ENCODE results near the gene FBXO27. TPM values are rescaled to one million over a fixed set of nuclear protein-coding genes. Genes with fewer than 3 reads are reported as not detected.
A peak's percentile ranks its signal among the peaks of the same experiment; 100 is the strongest.

The FBXO27 gene
- polyA plus RNA-seq, 1 donor from 2014 or later = 0.38 TPM

DNA sequence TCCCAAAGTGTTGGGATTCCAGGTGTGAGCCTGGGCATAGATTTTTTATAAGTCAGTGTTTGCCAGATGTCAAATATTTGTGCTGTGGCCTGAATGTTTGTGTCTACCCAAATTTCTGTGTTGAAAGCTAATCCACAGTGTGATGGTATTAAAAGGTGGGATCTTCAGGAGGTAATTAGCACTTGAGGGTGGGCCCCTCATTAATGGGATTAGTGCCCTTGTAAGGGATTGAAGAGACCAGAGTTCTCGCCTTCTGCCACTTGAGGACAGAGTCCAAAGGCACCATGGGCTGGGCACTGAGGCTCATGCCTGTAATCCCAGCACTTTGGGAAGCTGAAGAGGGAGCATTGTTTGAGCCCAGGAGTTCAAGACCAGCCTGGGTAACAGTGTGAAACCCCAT is 47.1 kb downstream of the FBXO27 start:
- Mint-ChIP-seq H3K9me3 (peaks cover 0 to 7% (median 3%) of the 10 kb centered on the region in 3 donors), H3K4me1 (peaks cover 0 to 1% (median 0%) of the 10 kb centered on the region in 3 donors), H3K27ac (no peak overlapping the region), H3K4me3 (no peak overlapping the region), H3K36me3 (peaks cover 4% of the 10 kb centered on the region), H3K27me3 (peaks cover 8% of the 10 kb centered on the region)

DNA sequence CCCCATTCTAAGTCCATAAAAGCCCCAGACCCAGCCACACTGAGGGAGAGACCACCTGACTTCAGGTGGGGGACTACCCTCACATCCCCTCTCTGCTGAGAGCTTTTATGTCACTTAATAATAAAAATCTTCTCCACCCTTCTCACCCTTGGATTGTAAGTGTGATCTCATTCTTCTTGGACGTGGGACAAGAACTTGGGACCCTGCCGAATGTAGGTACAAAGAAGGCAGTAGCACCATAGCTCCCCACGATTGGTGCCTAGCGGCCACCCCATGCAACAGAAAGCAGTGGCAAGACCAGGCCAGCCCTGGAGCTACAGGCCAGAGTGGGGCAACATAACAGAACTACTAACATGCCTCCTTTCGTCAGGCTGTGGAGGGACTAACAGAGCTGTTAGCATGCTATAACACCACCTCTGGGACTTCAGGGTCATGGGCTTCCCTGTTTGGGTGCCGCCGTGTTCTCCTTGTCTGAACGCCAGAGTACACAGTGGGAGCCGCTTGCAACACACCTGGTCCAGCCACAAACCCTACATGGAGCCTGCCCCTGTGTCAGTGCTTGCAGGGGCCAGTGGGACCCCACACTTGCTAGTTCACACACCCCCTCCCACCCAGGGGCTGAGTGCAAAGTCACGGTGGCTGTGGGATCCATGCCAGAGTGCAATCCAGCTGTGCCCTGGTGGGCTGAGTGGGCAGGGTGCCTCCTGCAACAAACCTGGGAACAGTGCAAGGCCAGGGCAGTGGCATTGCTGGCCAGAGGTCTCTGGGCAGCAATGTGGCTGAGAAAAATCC is 51.6 kb downstream of the FBXO27 start:
- peaks cover 5% of the 10 kb centered on the region for H3K36me3 Mint-ChIP-seq
- peaks cover 19% of the 10 kb centered on the region for H3K27me3 Mint-ChIP-seq
- H3K9me3 Mint-ChIP-seq = peaks cover 0 to 7% (median 3%) of the 10 kb centered on the region in 3 donors
- H3K27ac Mint-ChIP-seq = no peak overlapping the region
- peaks cover 0 to 8% (median 1%) of the 10 kb centered on the region in 3 donors for H3K4me1 Mint-ChIP-seq
- H3K4me3 Mint-ChIP-seq = peak overlapping the region in 2 of 4 donors; percentile 55 to 82

DNA sequence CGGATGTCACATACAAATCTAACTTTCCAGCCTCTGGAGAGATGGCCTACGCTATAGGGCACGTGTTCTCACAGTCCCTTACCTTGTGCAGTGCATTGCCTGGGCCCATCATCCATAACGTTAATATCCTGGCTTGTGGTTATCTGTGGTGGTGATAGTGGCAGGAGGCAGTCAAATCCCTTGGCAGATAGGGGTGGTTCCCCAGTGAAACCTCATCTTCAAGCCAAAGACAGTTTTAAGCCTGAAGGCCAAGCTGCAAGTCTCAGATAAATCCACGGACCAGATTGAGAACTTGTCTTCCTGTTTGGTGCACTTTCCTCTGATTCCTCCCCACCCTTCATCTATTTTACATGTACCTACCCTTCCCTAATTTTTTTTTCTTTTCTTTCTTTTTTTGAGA is 52.5 kb downstream of the FBXO27 start:
- Mint-ChIP-seq H3K27ac (no peak overlapping the region), H3K27me3 (peaks cover 23% of the 10 kb centered on the region), H3K36me3 (peaks cover 7% of the 10 kb centered on the region), H3K4me1 (peaks cover 3 to 11% (median 4%) of the 10 kb centered on the region in 3 donors), H3K4me3 (no peak overlapping the region), H3K9me3 (peaks cover 0 to 7% (median 3%) of the 10 kb centered on the region in 3 donors)

DNA sequence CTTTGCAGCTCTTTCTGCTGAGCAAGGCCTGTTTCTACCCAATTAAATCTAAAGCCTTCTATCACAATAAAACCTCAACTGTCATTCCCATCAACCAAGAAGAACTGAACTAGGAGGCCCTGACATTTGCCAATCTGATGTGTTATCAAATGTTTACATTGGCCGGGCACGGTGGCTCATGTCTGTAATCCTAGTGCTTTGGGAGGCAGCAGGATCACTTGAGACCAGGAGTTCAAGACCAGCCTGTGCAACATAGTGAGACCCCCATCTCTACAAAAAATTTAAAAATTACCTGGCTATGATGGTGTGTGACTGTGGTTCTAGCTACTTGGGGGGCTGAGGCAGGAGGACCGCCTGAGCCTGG is 54.0 kb downstream of the FBXO27 start:
- Mint-ChIP-seq H3K27ac (no peak overlapping the region), H3K9me3 (peaks cover 0 to 6% (median 3%) of the 10 kb centered on the region in 3 donors), H3K36me3 (peaks cover 7% of the 10 kb centered on the region), H3K4me3 (no peak overlapping the region), H3K27me3 (peaks cover 27% of the 10 kb centered on the region), H3K4me1 (peaks cover 7 to 12% (median 8%) of the 10 kb centered on the region in 3 donors)

- H3K27me3 Mint-ChIP-seq = peaks cover 27% of the 10 kb centered on the region
- no peak overlapping the region for H3K27ac Mint-ChIP-seq
- peaks cover 7 to 12% (median 8%) of the 10 kb centered on the region in 3 donors for H3K4me1 Mint-ChIP-seq
- no peak overlapping the region for H3K4me3 Mint-ChIP-seq
- peaks cover 0 to 6% (median 3%) of the 10 kb centered on the region in 3 donors for H3K9me3 Mint-ChIP-seq
- H3K36me3 Mint-ChIP-seq = peaks cover 7% of the 10 kb centered on the region
Measured at GRCh38 chr19:38977445-38978325, 54.7 kb downstream of the FBXO27 start.

- Mint-ChIP-seq H3K4me1 (peaks cover 7 to 12% (median 8%) of the 10 kb centered on the region in 3 donors), H3K9me3 (peaks cover 0 to 6% (median 3%) of the 10 kb centered on the region in 3 donors), H3K4me3 (peak overlapping the region in 3 of 4 donors; percentile 63 to 87 (median 75)), H3K27me3 (peaks cover 27% of the 10 kb centered on the region), H3K36me3 (peaks cover 7% of the 10 kb centered on the region), H3K27ac (no peak overlapping the region)
Measured at GRCh38 chr19:38975861-38976271, 56.5 kb downstream of the FBXO27 start.

DNA sequence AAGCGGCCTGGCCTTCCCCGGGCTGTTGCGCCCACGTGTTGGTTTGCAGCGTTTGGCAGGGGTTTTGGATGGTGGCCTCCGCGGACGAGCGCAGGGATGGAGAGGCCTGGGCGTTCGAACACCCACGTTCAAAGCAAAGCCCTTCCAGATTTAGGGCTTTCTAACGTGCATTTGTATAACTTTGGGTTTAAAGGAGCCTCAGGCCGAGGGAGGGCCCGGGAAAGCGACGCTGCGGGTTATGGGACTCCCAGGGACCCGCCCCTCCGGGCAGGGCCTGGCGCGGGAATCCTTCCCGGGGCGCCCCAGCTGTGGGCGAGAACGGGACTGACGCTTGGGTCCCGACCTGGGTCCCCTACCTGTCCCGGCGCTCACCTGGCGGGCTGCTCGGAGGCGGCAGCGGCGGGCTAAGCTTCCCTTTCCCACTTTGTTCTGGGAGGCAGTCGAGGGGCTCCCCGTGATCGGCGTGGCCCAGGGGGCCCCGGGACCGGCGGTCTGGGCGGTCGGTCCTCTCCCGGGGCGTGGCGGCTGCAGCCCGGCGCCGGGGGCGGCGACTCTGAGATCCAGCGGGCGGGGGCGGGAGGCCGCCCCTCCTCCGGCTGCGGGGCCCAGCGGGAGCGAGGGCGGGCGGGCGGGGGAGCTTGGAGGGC is 57.0 kb downstream of the FBXO27 start, which contains the start of gene FBXO17:
FBXO17 (minus strand) TSS at position 529 of the 647 bp plus-strand sequence. CDS start 25,423 bp downstream, outside the sequence.
- H3K4me3 Mint-ChIP-seq = peak within 1 kb of the TSS in 3 of 4 donors; percentile 63 to 90 (median 86)
- peaks cover 0 to 4% (median 0%) of the 10 kb centered on the region in 3 donors for H3K9me3 Mint-ChIP-seq
- H3K27ac Mint-ChIP-seq = peak within 1 kb of the TSS in 1 of 3 donors; percentile 23
- peaks cover 5% of the 10 kb centered on the region for H3K36me3 Mint-ChIP-seq
- peaks cover 6 to 12% (median 8%) of the 10 kb centered on the region in 3 donors for H3K4me1 Mint-ChIP-seq
- peaks cover 23% of the 10 kb centered on the region for H3K27me3 Mint-ChIP-seq

DNA sequence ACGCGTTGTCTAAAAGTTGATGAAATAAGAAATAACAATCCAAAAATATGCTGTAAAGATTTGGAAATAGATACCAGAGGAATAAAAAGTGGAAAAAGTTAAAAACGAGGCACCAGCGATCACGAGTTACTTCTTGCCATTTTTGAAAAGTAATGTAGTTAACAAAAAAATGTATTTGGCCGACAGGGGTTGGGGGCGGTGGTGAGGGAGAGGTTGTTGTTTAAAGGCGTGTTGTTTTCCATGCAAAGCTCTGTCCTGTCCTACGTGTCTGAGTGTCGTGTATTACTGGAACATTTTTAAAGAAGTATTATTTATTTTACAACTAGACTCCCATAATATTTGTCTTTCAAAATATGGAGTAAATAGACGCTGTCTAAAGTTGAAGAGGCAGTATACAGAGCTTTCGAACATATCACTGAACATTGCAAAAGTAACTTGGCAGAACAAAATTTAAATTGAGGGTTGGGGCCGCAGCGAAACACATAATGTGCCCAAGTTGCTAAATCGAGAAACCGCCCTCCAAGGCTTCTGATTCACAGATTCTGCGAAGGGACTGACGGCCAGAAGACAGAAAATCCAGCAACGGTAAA is 57.6 kb downstream of the FBXO27 start:
- Mint-ChIP-seq H3K27ac (peak overlapping the region in 1 of 3 donors; percentile 23), H3K4me3 (peak overlapping the region in 1 of 4 donors; percentile 90), H3K27me3 (peaks cover 23% of the 10 kb centered on the region)

More for the DNA sequence above, 57.6 kb downstream of the FBXO27 start:
- Mint-ChIP-seq H3K4me1 (peaks cover 6 to 12% (median 8%) of the 10 kb centered on the region in 3 donors), H3K36me3 (peaks cover 3% of the 10 kb centered on the region), H3K9me3 (peaks cover 0 to 2% (median 0%) of the 10 kb centered on the region in 3 donors)

Other genes with a start within 250 kb of the FBXO27 start
- gene LGALS7B, start 243.3 kb downstream of the FBXO27 start, polyA plus RNA-seq = not detected
- not detected for gene LGALS4, start 219.6 kb downstream of the FBXO27 start, polyA plus RNA-seq
- 307 TPM for gene ECH1, start 200.8 kb downstream of the FBXO27 start, polyA plus RNA-seq
- 78.9 TPM for gene HNRNPL, start 182.6 kb downstream of the FBXO27 start, polyA plus RNA-seq
- gene RINL, start 154.3 kb downstream of the FBXO27 start, polyA plus RNA-seq = 61.3 TPM
- 45.5 TPM for gene SIRT2, start 132.9 kb downstream of the FBXO27 start, polyA plus RNA-seq
- gene NFKBIB, start 132.6 kb downstream of the FBXO27 start, polyA plus RNA-seq = 18.2 TPM
- not detected for gene CCER2, start 120.4 kb downstream of the FBXO27 start, polyA plus RNA-seq
- 21.7 TPM for gene SARS2, start 101.8 kb downstream of the FBXO27 start, polyA plus RNA-seq
- 75.4 TPM for gene MRPS12, start 101.6 kb downstream of the FBXO27 start, polyA plus RNA-seq
- gene FBXO17, start 56.8 kb downstream of the FBXO27 start, polyA plus RNA-seq = not detected
- gene ACP7, start 51.8 kb upstream of the FBXO27 start, polyA plus RNA-seq = not detected
- gene PAK4, start 93.2 kb upstream of the FBXO27 start, polyA plus RNA-seq = 3.7 TPM
- gene NCCRP1, start 164.4 kb upstream of the FBXO27 start, polyA plus RNA-seq = not detected
- gene SYCN, start 171.7 kb upstream of the FBXO27 start, polyA plus RNA-seq = not detected
- not detected for gene IFNL3, start 212.5 kb upstream of the FBXO27 start, polyA plus RNA-seq
- not detected for gene IFNL4, start 216.3 kb upstream of the FBXO27 start, polyA plus RNA-seq
- not detected for gene IFNL2, start 235.8 kb upstream of the FBXO27 start, polyA plus RNA-seq

Data from IgD-negative memory B cell (primary cell).